ENCODE measurements around the gene TRAM2. TPM values are rescaled to one million over a fixed set of nuclear protein-coding genes. Genes with fewer than 3 reads are reported as not detected.

The TRAM2 gene
- total RNA-seq, 1 experiment from 2014 or later, result 21.3 TPM

DNA sequence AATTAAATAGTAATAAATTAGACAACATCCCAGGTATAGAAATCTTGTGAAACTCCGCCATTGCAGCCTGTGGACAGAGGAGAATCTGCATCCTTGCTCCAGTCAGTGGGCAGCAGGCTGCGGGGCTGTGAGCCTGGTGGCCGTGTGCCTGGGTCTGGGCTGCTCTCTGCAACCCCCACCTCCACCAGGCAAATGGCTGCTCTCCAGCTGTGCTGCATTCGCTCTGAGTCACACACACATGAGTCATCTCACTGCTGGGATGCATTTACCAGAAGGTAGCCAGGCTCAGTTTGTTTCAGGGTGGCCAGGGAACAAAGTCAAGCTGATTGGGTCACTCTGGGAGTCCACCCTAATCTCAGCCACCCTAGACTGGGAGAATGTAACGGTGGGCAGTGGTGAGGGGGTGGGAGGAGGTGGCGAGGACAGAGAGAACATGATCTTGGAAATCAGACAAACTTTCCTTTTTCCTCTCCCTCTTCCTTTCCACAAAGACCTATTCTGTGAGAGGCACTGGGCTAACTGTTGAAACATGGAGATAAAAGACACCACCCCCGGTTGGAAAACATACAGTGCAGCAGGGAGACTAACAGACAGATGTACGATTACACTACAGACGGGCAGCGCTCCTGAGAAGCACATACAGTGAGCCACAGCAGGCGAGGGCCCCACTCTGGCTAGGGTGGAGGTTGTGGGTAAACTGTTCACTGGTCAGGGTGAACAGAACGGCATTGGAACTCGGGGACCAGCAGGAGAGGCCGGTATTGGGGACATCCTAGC, 59.2 kb downstream of the TRAM2 start:
- Histone ChIP-seq H3K79me2 (ENCODE audit: insufficient read depth, low read length) (peaks cover 5% of the 10 kb centered on the region; the same call in 1 of the 2 replicates), H3K9me3 (ENCODE audit: control insufficient read depth in 1 of 2, insufficient read depth in 1 of 2, low read depth in 1 of 2, low read length in 2 of 2) (no peaks in the 10 kb centered on the region), H3K27me3 (ENCODE audit: insufficient read depth, low read length) (no peaks in the 10 kb centered on the region), H3K9ac (ENCODE audit: low read length) (peak overlapping the region; percentile 59), H3K27ac (ENCODE audit: low read depth, low read length) (peak overlapping the region; percentile 73), H2AFZ (ENCODE audit: low read depth, low read length, poor library complexity, severe bottlenecking) (no peak overlapping the region), H3K4me3 (replicated peaks in 1 of 2; ENCODE audit: low read depth in 1 of 2, low read length in 2 of 2) (peak overlapping the region in 1 of 2 experiments; percentile 36; a peak in 3 of 4 replicates), H3K4me1 (ENCODE audit: control insufficient read depth in 1 of 2, insufficient read depth in 2 of 2, low read length in 2 of 2) (peaks cover 55 to 73% of the 10 kb centered on the region in 2 experiments), H3K36me3 (ENCODE audit: control insufficient read depth in 1 of 2, insufficient read depth in 2 of 2, low read length in 2 of 2) (peaks cover 0 to 4% of the 10 kb centered on the region in 2 experiments; a peak in 1 of 4 replicates), H4K20me1 (ENCODE audit: insufficient read depth) (no peaks in the 10 kb centered on the region), H3K9me2 (ENCODE audit: insufficient read depth) (0 out of 2 replicates have a peak, but pooled peaks cover 2% of the 10 kb centered on the region), H3K4me2 (ENCODE audit: low read length) (peak overlapping the region; percentile 73)
- RAD21 ChIA-PET (ENCODE audit: low non-redundant PET in 1 of 2, low total read pairs in 2 of 2, uncharacterized antibody in 2 of 2, unreplicated experiment in 2 of 2), result no interaction called here
- CTCF ChIA-PET, result interaction anchor here (1.1 kb wide), 1 partner anchor 80 kb away, joined by 3 read pairs; no protein-coding TSS in a partner anchor
- POLR2A ChIA-PET, result interaction anchor here (1.0 kb wide), 1 partner anchor 13 kb away, joined by 3 read pairs; no protein-coding TSS in a partner anchor
- DNase-seq (ENCODE audit: low read depth, low spot score) (peak; percentile 80), ATAC-seq (peak; percentile 89)
- intact Hi-C loops (cut with micrococcal nuclease), result loop anchor here (1.0 to 10.0 kb wide), 2 partner anchors 13 to 233 kb away; partner anchors contain the start of gene MCM3
- BruUV-seq (replicated peaks), result no TSS peak
- TF ChIP-seq ZNF274 (IDR thresholded peaks at IDR 0.05; ENCODE audit: low read depth, low read length) (no peak), ELF1 (IDR thresholded peaks at IDR 0.05; ENCODE audit: borderline replicate concordance, low read depth) (no peak), CBX3 (IDR thresholded peaks at IDR 0.05; ENCODE audit: low read depth) (peak; percentile 90), ZFX (IDR thresholded peaks at IDR 0.05) (no peak), SIN3A (IDR thresholded peaks at IDR 0.05; ENCODE audit: low read depth) (no peak), CEBPB (IDR thresholded peaks at IDR 0.05; ENCODE audit: low read depth) (peak; percentile 28; the same call in 1 of the 2 replicates), POLR2AphosphoS5 (IDR thresholded peaks at IDR 0.05; ENCODE audit: low read depth, low read length) (peak; percentile 74), RAD21 (IDR thresholded peaks at IDR 0.05; ENCODE audit: low read depth) (peak; percentile 31; the same call in 1 of the 2 replicates), EZH2 (IDR thresholded peaks at IDR 0.05) (no peak), FOSL1 (IDR thresholded peaks at IDR 0.05; ENCODE audit: low read depth) (peak; percentile 99), EZH2phosphoT487 (IDR thresholded peaks at IDR 0.05; ENCODE audit: borderline replicate concordance) (no peak), JUND (IDR thresholded peaks at IDR 0.05) (peak; percentile 99), POLR2A (IDR thresholded peaks at IDR 0.05; ENCODE audit: borderline replicate concordance, extremely low read depth, insufficient read depth, insufficient read length) (no peak), SRF (IDR thresholded peaks at IDR 0.05; ENCODE audit: low read depth) (peak; percentile 76; the same call in 1 of the 2 replicates), EGR1 (IDR thresholded peaks at IDR 0.05; ENCODE audit: low read depth) (0 out of 2 replicates have a peak, but pooled peaks have one; percentile 45), SP1 (IDR thresholded peaks at IDR 0.05; ENCODE audit: low read depth) (peak; percentile 91), TCF7L2 (IDR thresholded peaks at IDR 0.05; ENCODE audit: borderline replicate concordance, extremely low read depth, insufficient read depth, insufficient read length) (peak; percentile 60)
- TF ChIP-seq, protein P1, sequence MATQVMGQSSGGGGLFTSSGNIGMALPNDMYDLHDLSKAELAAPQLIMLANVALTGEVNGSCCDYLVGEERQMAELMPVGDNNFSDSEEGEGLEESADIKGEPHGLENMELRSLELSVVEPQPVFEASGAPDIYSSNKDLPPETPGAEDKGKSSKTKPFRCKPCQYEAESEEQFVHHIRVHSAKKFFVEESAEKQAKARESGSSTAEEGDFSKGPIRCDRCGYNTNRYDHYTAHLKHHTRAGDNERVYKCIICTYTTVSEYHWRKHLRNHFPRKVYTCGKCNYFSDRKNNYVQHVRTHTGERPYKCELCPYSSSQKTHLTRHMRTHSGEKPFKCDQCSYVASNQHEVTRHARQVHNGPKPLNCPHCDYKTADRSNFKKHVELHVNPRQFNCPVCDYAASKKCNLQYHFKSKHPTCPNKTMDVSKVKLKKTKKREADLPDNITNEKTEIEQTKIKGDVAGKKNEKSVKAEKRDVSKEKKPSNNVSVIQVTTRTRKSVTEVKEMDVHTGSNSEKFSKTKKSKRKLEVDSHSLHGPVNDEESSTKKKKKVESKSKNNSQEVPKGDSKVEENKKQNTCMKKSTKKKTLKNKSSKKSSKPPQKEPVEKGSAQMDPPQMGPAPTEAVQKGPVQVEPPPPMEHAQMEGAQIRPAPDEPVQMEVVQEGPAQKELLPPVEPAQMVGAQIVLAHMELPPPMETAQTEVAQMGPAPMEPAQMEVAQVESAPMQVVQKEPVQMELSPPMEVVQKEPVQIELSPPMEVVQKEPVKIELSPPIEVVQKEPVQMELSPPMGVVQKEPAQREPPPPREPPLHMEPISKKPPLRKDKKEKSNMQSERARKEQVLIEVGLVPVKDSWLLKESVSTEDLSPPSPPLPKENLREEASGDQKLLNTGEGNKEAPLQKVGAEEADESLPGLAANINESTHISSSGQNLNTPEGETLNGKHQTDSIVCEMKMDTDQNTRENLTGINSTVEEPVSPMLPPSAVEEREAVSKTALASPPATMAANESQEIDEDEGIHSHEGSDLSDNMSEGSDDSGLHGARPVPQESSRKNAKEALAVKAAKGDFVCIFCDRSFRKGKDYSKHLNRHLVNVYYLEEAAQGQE (IDR thresholded peaks at IDR 0.05; ENCODE audit: low read depth), result no peak
- TF ChIP-seq, protein P2, sequence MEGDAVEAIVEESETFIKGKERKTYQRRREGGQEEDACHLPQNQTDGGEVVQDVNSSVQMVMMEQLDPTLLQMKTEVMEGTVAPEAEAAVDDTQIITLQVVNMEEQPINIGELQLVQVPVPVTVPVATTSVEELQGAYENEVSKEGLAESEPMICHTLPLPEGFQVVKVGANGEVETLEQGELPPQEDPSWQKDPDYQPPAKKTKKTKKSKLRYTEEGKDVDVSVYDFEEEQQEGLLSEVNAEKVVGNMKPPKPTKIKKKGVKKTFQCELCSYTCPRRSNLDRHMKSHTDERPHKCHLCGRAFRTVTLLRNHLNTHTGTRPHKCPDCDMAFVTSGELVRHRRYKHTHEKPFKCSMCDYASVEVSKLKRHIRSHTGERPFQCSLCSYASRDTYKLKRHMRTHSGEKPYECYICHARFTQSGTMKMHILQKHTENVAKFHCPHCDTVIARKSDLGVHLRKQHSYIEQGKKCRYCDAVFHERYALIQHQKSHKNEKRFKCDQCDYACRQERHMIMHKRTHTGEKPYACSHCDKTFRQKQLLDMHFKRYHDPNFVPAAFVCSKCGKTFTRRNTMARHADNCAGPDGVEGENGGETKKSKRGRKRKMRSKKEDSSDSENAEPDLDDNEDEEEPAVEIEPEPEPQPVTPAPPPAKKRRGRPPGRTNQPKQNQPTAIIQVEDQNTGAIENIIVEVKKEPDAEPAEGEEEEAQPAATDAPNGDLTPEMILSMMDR (IDR thresholded peaks at IDR 0.05 in 2 of 3, conservative IDR thresholded peaks at IDR 0.05 in 1 of 3; ENCODE audit: borderline replicate concordance in 1 of 3, insufficient read depth in 1 of 3, low read depth in 2 of 3, low read length in 2 of 3), result no peak
- TF ChIP-seq, protein P3, sequence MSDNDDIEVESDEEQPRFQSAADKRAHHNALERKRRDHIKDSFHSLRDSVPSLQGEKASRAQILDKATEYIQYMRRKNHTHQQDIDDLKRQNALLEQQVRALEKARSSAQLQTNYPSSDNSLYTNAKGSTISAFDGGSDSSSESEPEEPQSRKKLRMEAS (IDR thresholded peaks at IDR 0.05), result peak; percentile 70
- TF ChIP-seq, protein P4, sequence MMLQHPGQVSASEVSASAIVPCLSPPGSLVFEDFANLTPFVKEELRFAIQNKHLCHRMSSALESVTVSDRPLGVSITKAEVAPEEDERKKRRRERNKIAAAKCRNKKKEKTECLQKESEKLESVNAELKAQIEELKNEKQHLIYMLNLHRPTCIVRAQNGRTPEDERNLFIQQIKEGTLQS (IDR thresholded peaks at IDR 0.05), result peak; percentile 67; the same call in 1 of the 2 replicates
